Body of pancreas (tissue), 4 donors: ENCODE measurements around the gene SMARCB1. TPM values are rescaled to one million over a fixed set of nuclear protein-coding genes. Genes with fewer than 3 reads are reported as not detected.

Experiments used
- ATAC-seq: fragments of 150-250 bp; one replicate; pipeline ENCODE4 v1.9.1; 2016
- DNase-seq, 4 donors: peaks; one replicate each; pipeline ENCODE4 v3.0.0-alpha.2; 2019
- H3K27ac ChIP-seq, 4 donors: fragments of 200-600 bp; sonication (generic); 1 replicate in 3 of 4; 2 replicates in 1 of 4; pipeline versions ENCODE4 v1.5.1 to v1.6.1; 2016 to 2019; ENCODE audit warnings: mild to moderate bottlenecking in 1 of 4, mixed read lengths in 1 of 4, moderate library complexity in 1 of 4
- H3K27me3 ChIP-seq, 2 donors: fragments of 200-600 bp; sonication (generic); one replicate each; pipeline ENCODE4 v1.6.0; 2016; ENCODE audit warnings: mild to moderate bottlenecking in 1 of 2
- H3K36me3 ChIP-seq, 2 donors: fragments of 200-600 bp; sonication (generic); replicated peaks in 1 of 2; 2 replicates each; pipeline ENCODE4 v1.5.1; 2016; ENCODE audit warnings: low read depth in 2 of 2; ENCODE audit not compliant: insufficient read depth in 1 of 2
- H3K4me1 ChIP-seq: fragments of 200-600 bp; sonication (generic); one replicate; pipeline ENCODE4 v1.6.0; 2016
- H3K4me3 ChIP-seq, 2 donors: fragments of 200-600 bp; sonication (generic); 1 replicate in 1 of 2; 2 replicates in 1 of 2; pipeline ENCODE4 v1.5.1; 2016 to 2019
- H3K9me3 ChIP-seq, 3 donors: fragments of 200-600 bp; sonication (generic); 1 replicate in 2 of 3; 2 replicates in 1 of 3; pipeline ENCODE4 v1.5.1; 2016
- CTCF ChIP-seq, 7 experiments: fragments of 450-650 bp in 4 of 7; fragments of 200-600 bp in 3 of 7; sonication (generic) in 3 of 7; IDR thresholded peaks; one replicate each; pipeline ENCODE4 v1.5.1; 2016 to 2019; ENCODE audit warnings: antibody characterized with exemption in 7 of 7
- POLR2A ChIP-seq, 3 donors: fragments of 450-650 bp; IDR thresholded peaks; one replicate each; pipeline ENCODE4 v1.6.1; 2016; ENCODE audit warnings: antibody characterized with exemption in 3 of 3, mild to moderate bottlenecking in 2 of 3
- WGBS, 2 donors: methylation state at CpG; one replicate each; pipeline ENCODE4 v1.1.5; 2017; 5-methylcytosine and 5-hydroxymethylcytosine counted together
- intact Hi-C: fragments of 100-400 bp; cut with DNase I; formaldehyde crosslinking; loops from one replicate; pipeline ENCODE4 v1.15.1; 2023
- total RNA-seq, 2 donors: library from RNA; depleted of rRNA; stranded (reverse); fragments of >200 nt; gene quantifications; one replicate each; pipeline ENCODE4 v1.1.0, GENCODE V29; 2016

Gene SMARCB1
- total RNA-seq, 2 donors from 2014 or later: 40.2 to 119 TPM

GRCh38 chr22:23835484-23836144 is 48.8 kb downstream of the SMARCB1 start:
- peaks cover 0 to 6% of the 10 kb centered on the region in 2 donors for H3K36me3 ChIP-seq
- DNase-seq (peak in 1 of 4 donors; percentile 31), ATAC-seq (no peak)
- H3K4me1 ChIP-seq: peaks cover 57% of the 10 kb centered on the region
- no peak overlapping the region for H3K4me3 ChIP-seq
- H3K27ac ChIP-seq: peak overlapping the region; percentile 52 to 67 (median 58)
- H3K9me3 ChIP-seq: no peaks in the 10 kb centered on the region
- TF ChIP-seq POLR2A (IDR thresholded peaks at IDR 0.05) (no peak), CTCF (IDR thresholded peaks at IDR 0.05) (no peak)
- no peaks in the 10 kb centered on the region for H3K27me3 ChIP-seq
- WGBS, 2 donors: 19 to 58% methylated on average over 7 to 11 of the region's 11 CpGs
- intact Hi-C loops: no loop called here

- Histone ChIP-seq H3K9me3 (no peaks in the 10 kb centered on the region), H3K4me3 (no peak overlapping the region), H3K27ac (peak overlapping the region in 1 of 4 donors; percentile 62), H3K36me3 (peaks cover 0 to 4% of the 10 kb centered on the region in 2 donors), H3K4me1 (peaks cover 57% of the 10 kb centered on the region), H3K27me3 (no peaks in the 10 kb centered on the region)
- DNase-seq (no peak), ATAC-seq (no peak)
- WGBS, 2 donors: 80 to 100% methylated on average over 1 to 2 of the region's 5 CpGs
- intact Hi-C loops: no loop called here
- TF ChIP-seq POLR2A (IDR thresholded peaks at IDR 0.05) (no peak), CTCF (IDR thresholded peaks at IDR 0.05) (no peak)
Observed at GRCh38 chr22:23836281-23836680, 49.5 kb downstream of the SMARCB1 start.

- H3K27ac ChIP-seq: peak overlapping the region in 1 of 4 donors; percentile 70
- intact Hi-C loops: no loop called here
- WGBS, 2 donors: 50 to 59% methylated on average over 10 to 12 of the region's 12 CpGs
- no peaks in the 10 kb centered on the region for H3K36me3 ChIP-seq
- no peaks in the 10 kb centered on the region for H3K9me3 ChIP-seq
- peaks cover 57% of the 10 kb centered on the region for H3K4me1 ChIP-seq
- no peak for TF ChIP-seq CTCF (IDR thresholded peaks at IDR 0.05)
- no peak for TF ChIP-seq POLR2A (IDR thresholded peaks at IDR 0.05)
- ATAC-seq (no peak), DNase-seq (no peak)
- no peak overlapping the region for H3K4me3 ChIP-seq
- H3K27me3 ChIP-seq: no peaks in the 10 kb centered on the region
Observed at GRCh38 chr22:23836692-23837495, 50.1 kb downstream of the SMARCB1 start.

- 33 to 48% methylated on average over 5 to 12 of the region's 12 CpGs for WGBS, 2 donors
- ATAC-seq (no peak), DNase-seq (peak in 2 of 4 donors; percentile 27 to 32)
- H3K4me1 ChIP-seq: peaks cover 57% of the 10 kb centered on the region
- no peaks in the 10 kb centered on the region for H3K36me3 ChIP-seq
- H3K27ac ChIP-seq: peak overlapping the region in 2 of 4 donors; percentile 62 to 70
- H3K4me3 ChIP-seq: peak overlapping the region in 1 of 2 donors; percentile 44
- TF ChIP-seq POLR2A (IDR thresholded peaks at IDR 0.05) (no peak), CTCF (IDR thresholded peaks at IDR 0.05) (no peak)
- H3K27me3 ChIP-seq: no peaks in the 10 kb centered on the region
- H3K9me3 ChIP-seq: no peaks in the 10 kb centered on the region
- intact Hi-C loops: no loop called here
Observed at GRCh38 chr22:23837496-23837859, 50.7 kb downstream of the SMARCB1 start.
